GM12874 (cell line): ENCODE data around the gene CHCHD6.

ENCODE experiments used
- CTCF ChIP-seq: IDR thresholded peaks from 2 replicates; pipeline ENCODE4 v1.5.1; 2011; ENCODE audit warnings: low read depth, mild to moderate bottlenecking, control low read depth, low read length, moderate library complexity; ENCODE audit not compliant: insufficient read depth

CHCHD6 gene

GRCh38 chr3:126680667-126681055 is 23.4 kb upstream of the CHCHD6 start:
- TF ChIP-seq CTCF, result no peak

GRCh38 chr3:126682009-126682408 is 22.0 kb upstream of the CHCHD6 start:
- TF ChIP-seq CTCF, result no peak

GRCh38 chr3:126683069-126683468 is 21.0 kb upstream of the CHCHD6 start:
- no peak for TF ChIP-seq CTCF

GRCh38 chr3:126684218-126684751 is 19.8 kb upstream of the CHCHD6 start:
- no peak for TF ChIP-seq CTCF

GRCh38 chr3:126685021-126685420 is 19.0 kb upstream of the CHCHD6 start:
- no peak for TF ChIP-seq CTCF

- no peak for TF ChIP-seq CTCF
These were observed 18.5 kb upstream of the CHCHD6 start for GRCh38 chr3:126685493-126685892.

GRCh38 chr3:126691765-126692164 is 12.3 kb upstream of the CHCHD6 start:
- no peak for TF ChIP-seq CTCF

GRCh38 chr3:126692858-126693257 is 11.2 kb upstream of the CHCHD6 start:
- TF ChIP-seq CTCF, result no peak
